Measurements from ENCODE around the gene CLEC18A.
"Not testable (repeated sequence)": the region's sequence is repeated elsewhere in the genome, so short reads cannot be mapped to it uniquely, and the experiment has no call there.

Gene CLEC18A

GRCh38 chr16:69951017-69951671 lies at the start of gene CLEC18A:
CLEC18A (plus strand) TSS chr16:69951334; CDS start chr16:69951367, 33 bp downstream.
- not testable (repeated sequence) for H3K4me3 ChIP-seq (ENCODE audit: low read depth, low read length); DNase-seq (ENCODE audit: low read depth)

GRCh38 chr16:69903865-69904415 lies 47.2 kb upstream of the CLEC18A start:
- no peak overlapping the region for H3K4me3 ChIP-seq (ENCODE audit: low read depth, low read length)
- no peak for DNase-seq (ENCODE audit: low read depth)
- TF ChIP-seq CTCF (IDR thresholded peaks at IDR 0.05; ENCODE audit: control insufficient read depth, extremely low read depth, insufficient read depth), result no peak

GRCh38 chr16:69904495-69905170 lies 46.5 kb upstream of the CLEC18A start:
- TF ChIP-seq CTCF (IDR thresholded peaks at IDR 0.05; ENCODE audit: control insufficient read depth, extremely low read depth, insufficient read depth), result no peak
- no peak overlapping the region for H3K4me3 ChIP-seq (ENCODE audit: low read depth, low read length)
- DNase-seq (ENCODE audit: low read depth), result no peak

- H3K4me3 ChIP-seq (ENCODE audit: low read depth, low read length), result no peak overlapping the region
- DNase-seq (ENCODE audit: low read depth), result no peak
- no peak for TF ChIP-seq CTCF (IDR thresholded peaks at IDR 0.05; ENCODE audit: control insufficient read depth, extremely low read depth, insufficient read depth)
These were observed 46.0 kb upstream of the CLEC18A start for GRCh38 chr16:69905171-69905555.

- TF ChIP-seq CTCF (IDR thresholded peaks at IDR 0.05; ENCODE audit: control insufficient read depth, extremely low read depth, insufficient read depth), result no peak
These were observed 44.2 kb upstream of the CLEC18A start for GRCh38 chr16:69906838-69907401.

GRCh38 chr16:69909043-69909442 lies 42.1 kb upstream of the CLEC18A start:
- no peak for TF ChIP-seq CTCF (IDR thresholded peaks at IDR 0.05; ENCODE audit: control insufficient read depth, extremely low read depth, insufficient read depth)
- DNase-seq (ENCODE audit: low read depth), result no peak
- H3K4me3 ChIP-seq (ENCODE audit: low read depth, low read length), result no peak overlapping the region

More at GRCh38 chr16:69906838-69907401, 44.2 kb upstream of the CLEC18A start:
- H3K4me3 ChIP-seq (ENCODE audit: low read depth, low read length), result no peak overlapping the region
- DNase-seq (ENCODE audit: low read depth), result no peak

GRCh38 chr16:69909760-69910159 lies 41.4 kb upstream of the CLEC18A start:
- H3K4me3 ChIP-seq (ENCODE audit: low read depth, low read length), result no peak overlapping the region
- peak; percentile 88 for DNase-seq (ENCODE audit: low read depth)
- TF ChIP-seq CTCF (IDR thresholded peaks at IDR 0.05; ENCODE audit: control insufficient read depth, extremely low read depth, insufficient read depth), result no peak

Data from LNCaP clone FGC (cell line).